MG63 (cell line): ENCODE data around the gene DNLZ. TPM values are rescaled to one million over a fixed set of nuclear protein-coding genes. Genes with fewer than 3 reads are reported as not detected.

Source experiments
- DNase-seq: peaks from one replicate; pipeline ENCODE4 v3.0.0-alpha.2; 2020
- H3K27me3 ChIP-seq: fragments of 250-450 bp; sonication (Bioruptor Pico); 2 replicates; pipeline ENCODE4 v1.5.1; 2020; ENCODE audit warnings: mild to moderate bottlenecking, moderate library complexity
- H3K36me3 ChIP-seq: fragments of 250-450 bp; sonication (Bioruptor Pico); 2 replicates; pipeline ENCODE4 v1.5.1; 2020; ENCODE audit warnings: mild to moderate bottlenecking, moderate library complexity
- H3K4me3 ChIP-seq: fragments of 250-450 bp; sonication (Bioruptor Pico); 2 replicates; pipeline ENCODE4 v1.5.1; 2020; ENCODE audit warnings: mild to moderate bottlenecking, moderate library complexity
- H3K9me3 ChIP-seq: fragments of 250-450 bp; sonication (Bioruptor Pico); 2 replicates; pipeline ENCODE4 v1.5.1; 2020; ENCODE audit warnings: mild to moderate bottlenecking, moderate library complexity
- total RNA-seq: library from RNA; depleted of rRNA; stranded (reverse); fragments of >200 nt; shearing (Covaris generic); gene quantifications from 2 replicates; pipeline ENCODE4 v1.2.3, GENCODE V29; 2014; ENCODE audit warnings: low replicate concordance

DNLZ gene
- total RNA-seq, 1 experiment from 2014 or later, result 47.9 TPM

GRCh38 chr9:136344544-136345280 lies 18.8 kb downstream of the DNLZ start:
- no peak for DNase-seq
- H3K36me3 ChIP-seq, result peaks cover 15% of the 10 kb centered on the region
- H3K4me3 ChIP-seq, result no peak overlapping the region

GRCh38 chr9:136343884-136344269 lies 19.7 kb downstream of the DNLZ start:
- H3K36me3 ChIP-seq, result peaks cover 18% of the 10 kb centered on the region
- no peaks in the 10 kb centered on the region for H3K27me3 ChIP-seq
- H3K4me3 ChIP-seq, result no peak overlapping the region
- DNase-seq, result no peak
- no peaks in the 10 kb centered on the region for H3K9me3 ChIP-seq

More at GRCh38 chr9:136344544-136345280, 18.8 kb downstream of the DNLZ start:
- Histone ChIP-seq H3K9me3 (no peaks in the 10 kb centered on the region), H3K27me3 (no peaks in the 10 kb centered on the region)

GRCh38 chr9:136343121-136343883 lies 20.2 kb downstream of the DNLZ start:
- Histone ChIP-seq H3K9me3 (no peaks in the 10 kb centered on the region), H3K27me3 (no peaks in the 10 kb centered on the region), H3K4me3 (no peak overlapping the region), H3K36me3 (peaks cover 19% of the 10 kb centered on the region)
- no peak for DNase-seq

GRCh38 chr9:136342181-136343120 lies 21.1 kb downstream of the DNLZ start:
- Histone ChIP-seq H3K4me3 (no peak overlapping the region), H3K36me3 (peaks cover 26% of the 10 kb centered on the region), H3K27me3 (no peaks in the 10 kb centered on the region), H3K9me3 (no peaks in the 10 kb centered on the region)
- no peak for DNase-seq

- peaks cover 29% of the 10 kb centered on the region for H3K36me3 ChIP-seq
- no peaks in the 10 kb centered on the region for H3K9me3 ChIP-seq
- no peak overlapping the region for H3K4me3 ChIP-seq
- no peak for DNase-seq
- no peaks in the 10 kb centered on the region for H3K27me3 ChIP-seq
These were observed 21.8 kb downstream of the DNLZ start for GRCh38 chr9:136341769-136342168.

GRCh38 chr9:136341042-136341655 lies 22.4 kb downstream of the DNLZ start:
- Histone ChIP-seq H3K36me3 (peaks cover 36% of the 10 kb centered on the region), H3K9me3 (no peaks in the 10 kb centered on the region), H3K4me3 (no peak overlapping the region), H3K27me3 (no peaks in the 10 kb centered on the region)
- no peak for DNase-seq

GRCh38 chr9:136340356-136341041 lies 23.0 kb downstream of the DNLZ start:
- H3K9me3 ChIP-seq, result no peaks in the 10 kb centered on the region
- H3K4me3 ChIP-seq, result no peak overlapping the region
- H3K27me3 ChIP-seq, result no peaks in the 10 kb centered on the region
- H3K36me3 ChIP-seq, result peaks cover 36% of the 10 kb centered on the region
- DNase-seq, result no peak

GRCh38 chr9:136339958-136340310 lies 23.6 kb downstream of the DNLZ start:
- Histone ChIP-seq H3K36me3 (peaks cover 38% of the 10 kb centered on the region), H3K9me3 (no peaks in the 10 kb centered on the region), H3K27me3 (no peaks in the 10 kb centered on the region), H3K4me3 (no peak overlapping the region)
- no peak for DNase-seq

GRCh38 chr9:136339173-136339957 lies 24.2 kb downstream of the DNLZ start:
- no peak for DNase-seq
- no peaks in the 10 kb centered on the region for H3K9me3 ChIP-seq
- peaks cover 38% of the 10 kb centered on the region for H3K36me3 ChIP-seq
- no peaks in the 10 kb centered on the region for H3K27me3 ChIP-seq
- H3K4me3 ChIP-seq, result no peak overlapping the region

GRCh38 chr9:136338511-136338910 lies 25.0 kb downstream of the DNLZ start:
- Histone ChIP-seq H3K27me3 (no peaks in the 10 kb centered on the region), H3K9me3 (no peaks in the 10 kb centered on the region), H3K36me3 (peaks cover 38% of the 10 kb centered on the region), H3K4me3 (no peak overlapping the region)
- DNase-seq, result no peak

GRCh38 chr9:136337416-136338395 lies 25.8 kb downstream of the DNLZ start:
- Histone ChIP-seq H3K9me3 (no peaks in the 10 kb centered on the region), H3K27me3 (no peaks in the 10 kb centered on the region), H3K36me3 (peaks cover 42% of the 10 kb centered on the region), H3K4me3 (no peak overlapping the region)
- no peak for DNase-seq

GRCh38 chr9:136336881-136337280 lies 26.7 kb downstream of the DNLZ start:
- no peaks in the 10 kb centered on the region for H3K27me3 ChIP-seq
- H3K36me3 ChIP-seq, result peaks cover 42% of the 10 kb centered on the region
- no peak for DNase-seq
- H3K9me3 ChIP-seq, result no peaks in the 10 kb centered on the region
- no peak overlapping the region for H3K4me3 ChIP-seq

- Histone ChIP-seq H3K4me3 (no peak overlapping the region), H3K36me3 (peaks cover 42% of the 10 kb centered on the region), H3K27me3 (no peaks in the 10 kb centered on the region), H3K9me3 (no peaks in the 10 kb centered on the region)
- no peak for DNase-seq
These were observed 27.2 kb downstream of the DNLZ start for GRCh38 chr9:136336156-136336870.
